Measurements from ENCODE around the gene AMER3. TPM values are rescaled to one million over a fixed set of nuclear protein-coding genes. Genes with fewer than 3 reads are reported as not detected.

The AMER3 gene
- total RNA-seq, 1 donor from 2014 or later: 3.9 TPM

GRCh38 chr2:130744287-130745117 is 10.8 kb upstream of the AMER3 start:
- Mint-ChIP-seq H3K4me1 (ENCODE audit: unreplicated experiment) (no peaks in the 10 kb centered on the region), H3K27ac (peak overlapping the region; percentile 49), H3K36me3 (no peaks in the 10 kb centered on the region), H3K27me3 (peaks cover 24% of the 10 kb centered on the region), H3K4me3 (no peak overlapping the region), H3K9me3 (no peaks in the 10 kb centered on the region)
- no peak for DNase-seq (ENCODE audit: extremely low spot score, unreplicated experiment)
- TF ChIP-seq CTCF (conservative IDR thresholded peaks at IDR 0.05): no peak

DNA sequence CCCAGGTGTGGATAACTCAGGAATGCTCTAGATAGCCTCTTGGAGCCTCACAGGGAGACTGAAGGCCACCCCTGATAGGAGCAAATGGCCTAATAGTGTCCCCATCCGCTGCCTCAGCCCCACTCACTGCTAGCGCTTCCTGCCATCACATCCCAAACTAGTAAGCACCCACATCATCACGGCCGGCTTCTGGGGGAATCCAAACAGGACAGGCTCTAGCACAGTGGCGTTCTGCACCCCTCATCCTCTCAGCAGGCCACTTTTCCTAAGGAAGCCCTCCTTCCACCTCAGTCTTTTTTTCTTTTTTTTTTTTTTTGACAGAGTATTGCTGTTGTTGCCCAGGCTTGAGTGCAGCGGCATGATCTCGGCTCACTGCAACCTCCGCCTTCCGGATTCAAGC is 6.3 kb upstream of the AMER3 start:
- TF ChIP-seq CTCF (conservative IDR thresholded peaks at IDR 0.05): no peak
- H3K27ac Mint-ChIP-seq: no peak overlapping the region

DNA sequence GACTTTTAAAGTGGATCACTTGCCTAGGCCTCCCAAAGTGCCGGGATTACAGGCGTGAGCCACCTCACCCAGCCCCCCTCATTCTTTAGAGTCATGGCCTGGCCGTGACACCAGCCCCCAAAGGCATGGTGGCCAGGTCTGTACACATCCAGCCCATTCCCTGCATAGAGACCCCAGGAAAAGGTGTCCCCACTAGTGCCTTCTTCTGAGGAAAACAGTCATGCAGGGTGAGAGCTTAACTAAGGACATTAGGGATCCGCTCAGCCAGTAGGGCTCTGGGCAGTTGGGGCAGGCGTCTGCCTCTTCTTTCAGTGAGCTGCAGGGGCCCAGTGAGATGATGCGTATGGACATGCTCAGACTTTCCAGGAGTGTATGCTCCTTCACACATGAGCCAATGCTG is 5.7 kb upstream of the AMER3 start:
- H3K4me1 Mint-ChIP-seq (ENCODE audit: unreplicated experiment): no peaks in the 10 kb centered on the region
- DNase-seq (ENCODE audit: extremely low spot score, unreplicated experiment): no peak
- H3K4me3 Mint-ChIP-seq: no peak overlapping the region
- peaks cover 33% of the 10 kb centered on the region for H3K27me3 Mint-ChIP-seq
- no peak for TF ChIP-seq CTCF (conservative IDR thresholded peaks at IDR 0.05)
- no peaks in the 10 kb centered on the region for H3K9me3 Mint-ChIP-seq
- no peaks in the 10 kb centered on the region for H3K36me3 Mint-ChIP-seq
- H3K27ac Mint-ChIP-seq: no peak overlapping the region

More for the DNA sequence above, 6.3 kb upstream of the AMER3 start:
- Mint-ChIP-seq H3K4me1 (ENCODE audit: unreplicated experiment) (no peaks in the 10 kb centered on the region), H3K9me3 (no peaks in the 10 kb centered on the region), H3K36me3 (no peaks in the 10 kb centered on the region), H3K27me3 (peaks cover 33% of the 10 kb centered on the region), H3K4me3 (no peak overlapping the region)
- no peak for DNase-seq (ENCODE audit: extremely low spot score, unreplicated experiment)

DNA sequence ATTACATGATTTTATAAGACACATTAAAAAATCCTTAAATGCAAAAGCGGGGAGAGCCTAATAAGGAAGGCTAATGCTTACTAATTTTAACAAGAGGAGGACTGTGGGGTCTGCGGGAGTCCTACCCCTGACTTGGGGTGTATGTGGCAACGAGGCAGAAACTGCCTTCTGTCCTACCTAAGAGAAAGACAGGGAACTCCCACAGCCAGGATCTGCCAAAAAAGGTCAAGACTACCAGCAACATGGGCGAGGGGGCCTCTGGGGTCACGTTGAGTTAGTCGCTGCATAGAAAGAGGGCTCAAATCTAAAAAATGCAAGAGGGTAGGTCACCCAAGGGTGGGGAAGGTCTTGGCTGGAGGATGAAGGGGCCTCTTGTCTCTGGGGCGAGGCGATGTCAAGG is 529 bp upstream of the AMER3 start:
- Mint-ChIP-seq H3K27me3 (peaks cover 65% of the 10 kb centered on the region), H3K4me3 (peak overlapping the region; percentile 77), H3K4me1 (ENCODE audit: unreplicated experiment) (no peaks in the 10 kb centered on the region), H3K9me3 (no peaks in the 10 kb centered on the region), H3K27ac (no peak overlapping the region), H3K36me3 (no peaks in the 10 kb centered on the region)
- DNase-seq (ENCODE audit: extremely low spot score, unreplicated experiment): no peak
- no peak for TF ChIP-seq CTCF (conservative IDR thresholded peaks at IDR 0.05)

DNA sequence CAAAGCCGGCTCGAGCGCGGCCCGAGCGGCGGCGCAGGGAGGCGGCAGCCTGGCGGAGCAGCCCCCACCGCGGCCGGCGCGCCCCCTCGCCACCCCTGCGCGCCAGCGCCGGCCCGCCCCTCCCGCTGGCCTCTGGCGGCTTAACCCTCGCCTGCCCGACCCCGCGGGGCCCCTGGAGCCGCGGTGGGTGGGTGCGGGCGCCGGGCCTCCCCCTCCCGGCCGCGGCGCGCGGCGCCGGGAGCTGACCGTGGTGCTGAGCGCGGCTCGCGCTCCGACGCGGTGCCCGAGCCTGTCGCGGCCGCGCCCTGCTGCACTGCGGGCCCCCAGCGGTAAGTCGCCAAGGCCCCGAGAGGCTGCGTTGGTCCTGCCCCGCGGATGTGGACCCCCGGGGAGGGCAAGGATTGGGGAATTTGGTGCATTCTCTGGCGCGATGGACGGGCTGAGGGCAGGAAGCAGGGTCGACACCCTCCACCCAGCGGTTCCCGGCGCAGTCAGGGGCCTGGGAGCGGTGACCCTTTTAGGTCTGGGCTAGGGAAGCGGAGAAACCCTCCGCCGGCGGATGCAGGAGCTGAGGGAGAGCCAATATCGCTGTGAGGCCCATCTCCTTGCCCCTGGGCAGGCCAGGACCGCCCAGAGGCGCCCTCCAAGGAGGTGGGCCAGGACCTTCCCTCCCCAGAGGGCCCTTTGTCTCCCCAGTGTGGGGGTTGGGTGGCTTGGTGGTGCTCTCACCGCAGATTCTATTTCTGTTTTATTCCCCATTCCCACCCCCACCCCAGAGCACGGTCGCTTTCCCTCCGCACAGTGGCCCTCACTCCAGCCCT is 923 bp downstream of the AMER3 start:
- TF ChIP-seq CTCF (conservative IDR thresholded peaks at IDR 0.05): peak; percentile 14
- no peak overlapping the region for H3K27ac Mint-ChIP-seq

More for the DNA sequence above, 923 bp downstream of the AMER3 start:
- H3K9me3 Mint-ChIP-seq: no peaks in the 10 kb centered on the region
- DNase-seq (ENCODE audit: extremely low spot score, unreplicated experiment): no peak
- peaks cover 74% of the 10 kb centered on the region for H3K27me3 Mint-ChIP-seq
- H3K4me3 Mint-ChIP-seq: peak overlapping the region; percentile 84
- no peaks in the 10 kb centered on the region for H3K36me3 Mint-ChIP-seq
- no peaks in the 10 kb centered on the region for H3K4me1 Mint-ChIP-seq (ENCODE audit: unreplicated experiment)
